ENCODE data around the gene AQP6.
"Not testable (repeated sequence)": the region's sequence is repeated elsewhere in the genome, so short reads cannot be mapped to it uniquely, and the experiment has no call there.

The AQP6 gene

GRCh38 chr12:49969651-49970429, 2.9 kb upstream of the AQP6 start:
- DNase-seq (ENCODE audit: low read depth in 4 of 4, low spot score in 1 of 4): no peak

DNA sequence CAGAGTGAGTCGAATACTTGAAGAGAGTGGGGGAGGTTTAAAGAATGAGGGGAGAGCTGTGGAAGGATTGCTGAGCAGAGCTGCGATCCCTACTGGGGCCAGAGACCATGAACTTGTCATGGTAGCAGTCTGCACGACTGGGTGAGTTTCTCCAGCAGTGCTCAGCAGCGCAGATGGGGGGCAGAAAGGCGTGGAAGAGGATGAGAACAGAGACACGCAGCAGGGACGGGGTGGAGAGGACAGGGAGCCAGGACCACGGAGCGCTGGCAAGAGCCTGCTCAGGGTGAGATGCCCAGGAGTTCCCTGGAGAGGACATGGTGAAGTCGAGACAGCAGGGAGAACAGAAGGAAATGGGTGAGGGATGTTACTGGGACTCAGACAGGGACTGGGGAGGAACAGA, 2.1 kb upstream of the AQP6 start:
- DNase-seq (ENCODE audit: low read depth in 4 of 4, low spot score in 1 of 4): no peak

DNA sequence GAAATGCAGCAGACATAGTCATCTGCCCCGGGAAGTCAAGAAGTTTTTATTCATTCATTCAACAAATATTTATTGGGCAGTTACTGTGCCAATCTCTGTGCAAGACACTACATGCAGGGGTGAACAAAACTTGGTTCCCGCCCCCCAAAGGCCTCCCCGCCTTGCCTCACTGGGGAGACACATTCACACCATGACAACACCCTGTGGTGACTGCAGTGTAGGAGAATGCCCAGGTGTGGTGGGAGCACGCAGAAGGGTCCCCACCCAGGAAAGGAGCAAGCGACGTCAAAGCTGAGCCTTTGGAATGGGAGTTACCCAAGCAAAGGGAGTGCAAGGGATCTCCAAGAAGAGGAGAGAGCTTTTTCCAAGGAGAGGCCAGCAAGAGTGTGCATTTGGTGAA, 1.6 kb upstream of the AQP6 start:
- DNase-seq (ENCODE audit: low read depth in 4 of 4, low spot score in 1 of 4): no peak

- DNase-seq (ENCODE audit: low read depth in 4 of 4, low spot score in 1 of 4): no peak
Observed at GRCh38 chr12:49972129-49972528, 618 bp upstream of the AQP6 start.

DNA sequence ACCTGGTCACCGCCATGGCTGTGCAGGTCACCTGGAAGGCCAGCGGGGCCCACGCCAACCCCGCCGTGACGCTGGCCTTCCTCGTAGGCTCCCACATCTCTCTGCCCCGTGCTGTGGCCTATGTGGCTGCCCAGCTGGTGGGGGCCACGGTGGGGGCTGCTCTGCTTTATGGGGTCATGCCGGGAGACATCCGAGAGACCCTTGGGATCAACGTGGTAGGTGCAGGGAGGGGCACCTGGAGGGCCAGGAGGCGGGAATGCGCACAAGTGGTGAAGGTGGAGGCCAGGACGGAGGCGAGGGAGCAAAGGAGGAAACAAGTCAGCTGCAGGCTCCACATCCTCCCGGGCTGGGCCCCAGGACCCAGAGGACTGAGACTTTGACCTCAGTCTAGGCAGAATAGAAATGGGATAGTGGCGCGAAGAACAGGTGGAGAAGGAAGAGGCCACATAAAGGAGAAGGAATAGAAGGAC, 649 bp downstream of the AQP6 start:
- DNase-seq (ENCODE audit: low read depth in 4 of 4, low spot score in 1 of 4): no peak

- DNase-seq (ENCODE audit: low read depth in 4 of 4, low spot score in 1 of 4): no peak
Observed at GRCh38 chr12:49974231-49974675, 1.5 kb downstream of the AQP6 start.

- DNase-seq (ENCODE audit: low read depth in 4 of 4, low spot score in 1 of 4): no peak
Observed at GRCh38 chr12:49974677-49975317, 2.0 kb downstream of the AQP6 start.

DNA sequence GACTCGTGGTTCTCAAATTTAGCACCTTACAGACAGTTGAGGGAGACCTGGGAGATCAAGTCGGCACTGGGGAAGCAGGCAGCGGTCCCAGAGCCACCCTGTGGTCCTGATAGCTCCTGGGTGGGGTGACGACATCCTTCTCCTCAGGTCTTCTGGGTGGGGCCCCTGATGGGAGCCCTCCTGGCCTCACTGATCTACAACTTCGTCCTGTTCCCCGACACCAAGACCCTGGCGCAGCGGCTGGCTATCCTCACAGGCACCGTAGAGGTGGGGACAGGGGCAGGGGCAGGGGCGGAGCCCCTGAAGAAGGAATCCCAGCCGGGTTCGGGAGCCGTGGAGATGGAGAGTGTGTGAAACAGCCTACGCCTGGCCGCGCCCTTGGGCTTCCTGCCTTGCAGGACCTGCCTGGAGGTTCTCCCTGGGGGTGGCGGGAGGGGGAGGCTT, 2.6 kb downstream of the AQP6 start:
- no peak for DNase-seq (ENCODE audit: low read depth in 4 of 4, low spot score in 1 of 4)

- DNase-seq (ENCODE audit: low read depth in 4 of 4, low spot score in 1 of 4): no peak
Observed at GRCh38 chr12:49976557-49976956, 3.8 kb downstream of the AQP6 start.

GRCh38 chr12:49978125-49978524, 5.4 kb downstream of the AQP6 start:
- DNase-seq (ENCODE audit: low read depth in 4 of 4, low spot score in 1 of 4): no peak

DNA sequence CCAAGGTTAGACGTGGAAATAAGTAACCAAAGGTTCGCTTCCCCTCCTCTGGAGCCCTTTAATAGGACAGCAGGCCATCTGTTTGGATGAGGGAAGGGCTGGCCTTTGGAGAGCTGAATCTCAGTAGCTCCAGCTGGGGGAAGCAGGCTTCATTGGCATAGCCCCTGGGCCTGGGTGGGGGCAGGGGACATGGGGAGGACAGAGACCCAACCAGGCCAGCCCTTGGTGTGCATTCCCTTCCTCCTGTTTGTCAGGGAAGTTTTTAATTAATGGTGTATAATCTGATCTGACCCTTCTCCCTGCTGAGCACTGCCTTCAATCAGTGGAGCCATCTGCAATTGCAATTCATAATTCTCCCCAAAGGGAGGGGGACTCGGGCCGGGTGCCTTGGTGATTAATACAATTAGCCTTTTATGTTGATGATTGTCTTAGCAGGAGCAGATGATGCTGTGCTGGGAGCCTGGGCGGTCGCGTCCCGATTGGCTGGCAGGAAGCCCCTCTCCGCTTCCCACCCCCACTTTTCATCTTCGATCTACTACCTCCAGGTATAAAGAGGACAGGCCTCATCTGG, 6.4 kb downstream of the AQP6 start:
- DNase-seq (ENCODE audit: low read depth in 4 of 4, low spot score in 1 of 4): no peak

- DNase-seq (ENCODE audit: low read depth in 4 of 4, low spot score in 1 of 4): no peak
Observed at GRCh38 chr12:49979791-49980190, 7.0 kb downstream of the AQP6 start.

- no peak for DNase-seq (ENCODE audit: low read depth in 4 of 4, low spot score in 1 of 4)
Observed at GRCh38 chr12:49980501-49981349, 8.0 kb downstream of the AQP6 start.

GRCh38 chr12:49982246-49983087, 9.7 kb downstream of the AQP6 start:
- DNase-seq (ENCODE audit: low read depth in 4 of 4, low spot score in 1 of 4): no peak

DNA sequence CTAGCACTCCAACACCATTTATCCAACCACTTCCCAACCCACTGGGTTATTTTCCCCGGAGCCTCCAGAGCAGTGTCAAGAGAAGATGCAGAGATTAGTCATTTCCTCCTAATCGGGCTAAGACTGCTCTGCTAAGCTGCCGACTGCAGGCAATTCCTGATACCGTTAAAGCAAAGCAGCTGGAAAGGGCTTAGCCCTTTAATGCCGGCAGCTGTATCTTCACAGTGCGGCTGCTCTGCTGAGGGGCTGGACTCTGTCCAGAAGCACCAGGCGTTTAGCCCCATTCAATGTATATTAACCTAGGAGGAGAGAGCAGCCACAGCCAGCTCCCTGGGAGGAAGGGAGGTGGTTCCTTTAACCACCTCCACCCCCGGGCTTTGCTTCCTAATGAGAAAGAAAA, 11.1 kb downstream of the AQP6 start:
- DNase-seq (ENCODE audit: low read depth in 4 of 4, low spot score in 1 of 4): no peak

GRCh38 chr12:49984476-49985359, 12.0 kb downstream of the AQP6 start:
- no peak for DNase-seq (ENCODE audit: low read depth in 4 of 4, low spot score in 1 of 4)

DNA sequence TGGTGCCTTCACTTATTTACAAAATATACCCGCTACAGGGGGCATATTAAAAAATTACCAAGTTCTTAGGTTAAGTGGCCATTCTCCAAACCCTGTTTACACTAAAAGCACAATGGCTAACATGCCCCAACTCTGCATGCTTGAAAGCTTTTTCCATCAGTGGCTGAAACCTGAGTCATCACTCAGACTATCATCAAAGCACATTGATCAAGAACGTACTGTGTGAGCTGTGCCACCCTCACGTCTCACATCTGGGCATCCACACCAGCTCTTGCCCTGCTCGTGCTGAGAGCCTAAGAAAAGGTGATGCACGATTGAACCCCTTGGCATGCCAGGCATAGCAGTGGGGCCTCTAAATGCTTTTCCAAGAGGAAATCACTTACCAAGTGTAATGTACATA, 13.2 kb downstream of the AQP6 start:
- no peak for DNase-seq (ENCODE audit: low read depth in 4 of 4, low spot score in 1 of 4)

DNA sequence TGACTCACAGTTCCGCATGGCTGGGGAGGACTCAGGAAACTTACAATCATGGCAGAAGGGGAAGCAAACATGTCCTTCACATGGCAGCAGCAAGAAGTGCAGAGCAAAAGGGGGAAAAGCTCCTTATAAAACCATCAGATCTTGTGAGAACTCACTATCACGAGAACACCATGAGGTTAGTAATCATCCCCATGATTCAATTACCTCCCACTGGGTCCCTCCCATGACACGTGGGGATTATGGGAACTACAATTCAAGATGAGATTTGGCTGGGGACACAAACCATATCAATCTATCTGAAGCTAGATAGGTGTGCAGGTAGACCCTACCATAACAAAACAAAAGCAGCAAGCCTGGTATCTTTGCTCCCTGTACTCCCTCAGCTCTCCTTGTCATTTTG, 13.7 kb downstream of the AQP6 start:
- DNase-seq (ENCODE audit: low read depth in 4 of 4, low spot score in 1 of 4): not testable (repeated sequence)

GRCh38 chr12:49987625-49988303, 15.0 kb downstream of the AQP6 start:
- DNase-seq (ENCODE audit: low read depth in 4 of 4, low spot score in 1 of 4): no peak

Measured in stimulated activated CD4-positive, alpha-beta T cell treated with anti-CD3 and anti-CD28 coated beads, Interleukin-1b, Interleukin-23, amount 100 ng/mL, for 24 hours (primary cell).